Activated CD8-positive, alpha-beta T cell treated with anti-CD3 and anti-CD28 coated beads for 36 hours (primary cell): Measurements from ENCODE around the gene QRFP. TPM values are rescaled to one million over a fixed set of nuclear protein-coding genes. Genes with fewer than 3 reads are reported as not detected.
"Not testable (repeated sequence)": the region's sequence is repeated elsewhere in the genome, so short reads cannot be mapped to it uniquely, and the experiment has no call there.

ENCODE experiments used
- ATAC-seq: fragments of 200-7000 bp; cut with Tn5 transposase; one replicate; pipeline ENCODE4 v1.10.0; 2021; ENCODE audit warnings: mild to moderate bottlenecking, moderate library complexity
- CTCF ChIA-PET: fragments of 350-600 bp; sonication (Branson Sonifier 250); formaldehyde crosslinking; loops from one replicate; lab custom pipeline; 2021; ENCODE audit warnings: antibody characterized with exemption; lab: Charles Lee
- POLR2A ChIA-PET: fragments of 350-600 bp; sonication (Branson Sonifier 250); formaldehyde crosslinking; loops from one replicate; lab custom pipeline; 2021; ENCODE audit warnings: antibody characterized with exemption; lab: Charles Lee
- DNase-seq: peaks from one replicate; pipeline ENCODE4 v3.0.0-alpha.2; 2020
- H3K27ac Mint-ChIP-seq: one replicate; pipeline ENCODE4 v1.8.0; 2021; ENCODE audit warnings: mild to moderate bottlenecking, mixed read lengths
- H3K27me3 Mint-ChIP-seq: one replicate; pipeline ENCODE4 v1.8.0; 2021; ENCODE audit warnings: mixed read lengths
- H3K36me3 Mint-ChIP-seq: one replicate; pipeline ENCODE4 v1.8.0; 2021; ENCODE audit warnings: low read depth, mixed read lengths
- H3K4me1 Mint-ChIP-seq: one replicate; pipeline ENCODE4 v1.8.0; 2021; ENCODE audit warnings: low read depth, mixed read lengths
- H3K4me3 Mint-ChIP-seq: one replicate; pipeline ENCODE4 v1.8.0; 2021; ENCODE audit warnings: mild to moderate bottlenecking, moderate library complexity, mixed read lengths
- H3K9me3 Mint-ChIP-seq: one replicate; pipeline ENCODE4 v1.8.0; 2021; ENCODE audit warnings: mixed read lengths
- CTCF ChIP-seq: fragments of 200-600 bp; IDR thresholded peaks from one replicate; pipeline ENCODE4 v1.8.0; 2022; ENCODE audit warnings: antibody characterized with exemption, mild to moderate bottlenecking
- intact Hi-C: fragments of 100-400 bp; cut with micrococcal nuclease; formaldehyde crosslinking; loops from one replicate; pipeline ENCODE4 v1.10.0; 2022
- total RNA-seq, 2 experiments: library from RNA; stranded (reverse); gene quantifications; one replicate each; pipeline ENCODE4 v1.2.3, GENCODE V29; 2021

QRFP gene
- total RNA-seq, 2 experiments from 2014 or later = not detected

GRCh38 chr9:130911254-130912049 lies 14.8 kb upstream of the QRFP start:
- no peaks in the 10 kb centered on the region for H3K4me1 Mint-ChIP-seq
- no peaks in the 10 kb centered on the region for H3K36me3 Mint-ChIP-seq
- ChIA-PET CTCF (no interaction called here), POLR2A (no interaction called here)
- H3K4me3 Mint-ChIP-seq = no peak overlapping the region
- no peak for DNase-seq
- no peak overlapping the region for H3K27ac Mint-ChIP-seq
- H3K27me3 Mint-ChIP-seq = peaks cover 4% of the 10 kb centered on the region
- intact Hi-C loops = no loop called here
- no peaks in the 10 kb centered on the region for H3K9me3 Mint-ChIP-seq
- no peak for TF ChIP-seq CTCF
- no peak for ATAC-seq

- H3K27me3 Mint-ChIP-seq, H3K4me1 Mint-ChIP-seq, H3K27ac Mint-ChIP-seq, DNase-seq, H3K4me3 Mint-ChIP-seq, CTCF ChIA-PET, ATAC-seq, H3K9me3 Mint-ChIP-seq, H3K36me3 Mint-ChIP-seq, POLR2A ChIA-PET, intact Hi-C loops: not testable (repeated sequence)
These were observed 14.1 kb upstream of the QRFP start for GRCh38 chr9:130910670-130911069.

GRCh38 chr9:130910041-130910440 lies 13.4 kb upstream of the QRFP start:
- H3K4me1 Mint-ChIP-seq, H3K27me3 Mint-ChIP-seq, H3K36me3 Mint-ChIP-seq, DNase-seq, H3K4me3 Mint-ChIP-seq, ATAC-seq, H3K27ac Mint-ChIP-seq, POLR2A ChIA-PET, H3K9me3 Mint-ChIP-seq, CTCF ChIA-PET, intact Hi-C loops: not testable (repeated sequence)

- Mint-ChIP-seq H3K4me3 (no peak overlapping the region), H3K27ac (no peak overlapping the region), H3K36me3 (no peaks in the 10 kb centered on the region), H3K4me1 (no peaks in the 10 kb centered on the region), H3K27me3 (peaks cover 4% of the 10 kb centered on the region), H3K9me3 (no peaks in the 10 kb centered on the region)
- CTCF ChIA-PET = no interaction called here
- no peak for DNase-seq
- TF ChIP-seq CTCF = no peak
- intact Hi-C loops = no loop called here
- POLR2A ChIA-PET = no interaction called here
- ATAC-seq = no peak
These were observed 12.3 kb upstream of the QRFP start for GRCh38 chr9:130908878-130909355.

GRCh38 chr9:130908146-130908877 lies 11.7 kb upstream of the QRFP start:
- H3K27me3 Mint-ChIP-seq = peaks cover 4% of the 10 kb centered on the region
- TF ChIP-seq CTCF = no peak
- H3K36me3 Mint-ChIP-seq = no peaks in the 10 kb centered on the region
- CTCF ChIA-PET = interaction anchor here (1.2 kb wide), 1 partner anchor 138 kb away, joined by 3 read pairs; no protein-coding TSS in a partner anchor
- DNase-seq = no peak
- intact Hi-C loops = no loop called here
- H3K9me3 Mint-ChIP-seq = no peaks in the 10 kb centered on the region
- H3K4me1 Mint-ChIP-seq = no peaks in the 10 kb centered on the region
- H3K27ac Mint-ChIP-seq = no peak overlapping the region
- no peak for ATAC-seq
- POLR2A ChIA-PET = no interaction called here
- no peak overlapping the region for H3K4me3 Mint-ChIP-seq
